Raji (cell line): ENCODE results near the gene GLRA1.

ENCODE experiments used
- POLR2A ChIP-seq: IDR thresholded peaks from 2 replicates; pipeline ENCODE4 v1.6.1; 2011; ENCODE audit warnings: low read depth, low read length, control low read depth; ENCODE audit not compliant: insufficient read depth

GLRA1 gene

GRCh38 chr5:151924564-151925301 is at the start of gene GLRA1:
Gene GLRA1, minus strand, starts transcription at chr5:151924851. Its CDS starts 302 bp downstream, at chr5:151924549.
- no peak for TF ChIP-seq POLR2A

- no peak for TF ChIP-seq POLR2A
Observed at GRCh38 chr5:151970885-151971284, 46.2 kb upstream of the GLRA1 start.

GRCh38 chr5:151967865-151968264 is 43.2 kb upstream of the GLRA1 start:
- no peak for TF ChIP-seq POLR2A

GRCh38 chr5:151966046-151966445 is 41.4 kb upstream of the GLRA1 start:
- no peak for TF ChIP-seq POLR2A

GRCh38 chr5:151964471-151964870 is 39.8 kb upstream of the GLRA1 start:
- no peak for TF ChIP-seq POLR2A

GRCh38 chr5:151961557-151961956 is 36.9 kb upstream of the GLRA1 start:
- TF ChIP-seq POLR2A = no peak

GRCh38 chr5:151958111-151958510 is 33.5 kb upstream of the GLRA1 start:
- TF ChIP-seq POLR2A = no peak

GRCh38 chr5:151956725-151957124 is 32.1 kb upstream of the GLRA1 start:
- TF ChIP-seq POLR2A = no peak

GRCh38 chr5:151954255-151954654 is 29.6 kb upstream of the GLRA1 start:
- no peak for TF ChIP-seq POLR2A

GRCh38 chr5:151953833-151954232 is 29.2 kb upstream of the GLRA1 start:
- no peak for TF ChIP-seq POLR2A

- TF ChIP-seq POLR2A = no peak
Observed at GRCh38 chr5:151952238-151952637, 27.6 kb upstream of the GLRA1 start.

GRCh38 chr5:151950706-151951105 is 26.1 kb upstream of the GLRA1 start:
- no peak for TF ChIP-seq POLR2A

GRCh38 chr5:151949701-151950308 is 25.2 kb upstream of the GLRA1 start:
- no peak for TF ChIP-seq POLR2A

GRCh38 chr5:151949113-151949512 is 24.5 kb upstream of the GLRA1 start:
- no peak for TF ChIP-seq POLR2A

GRCh38 chr5:151947931-151948608 is 23.4 kb upstream of the GLRA1 start:
- TF ChIP-seq POLR2A = no peak

- no peak for TF ChIP-seq POLR2A
Observed at GRCh38 chr5:151937851-151938250, 13.2 kb upstream of the GLRA1 start.
